T1000 (cell line): Measurements from ENCODE around the gene TPBGL.
"Not testable (repeated sequence)": the region's sequence is repeated elsewhere in the genome, so short reads cannot be mapped to it uniquely, and the experiment has no call there.

Experiments used
- DNase-seq: peaks from one replicate; lab custom pipeline; 2025; ENCODE audit warnings: mixed read lengths; lab: John Stamatoyannopoulos, UW

TPBGL gene

DNA sequence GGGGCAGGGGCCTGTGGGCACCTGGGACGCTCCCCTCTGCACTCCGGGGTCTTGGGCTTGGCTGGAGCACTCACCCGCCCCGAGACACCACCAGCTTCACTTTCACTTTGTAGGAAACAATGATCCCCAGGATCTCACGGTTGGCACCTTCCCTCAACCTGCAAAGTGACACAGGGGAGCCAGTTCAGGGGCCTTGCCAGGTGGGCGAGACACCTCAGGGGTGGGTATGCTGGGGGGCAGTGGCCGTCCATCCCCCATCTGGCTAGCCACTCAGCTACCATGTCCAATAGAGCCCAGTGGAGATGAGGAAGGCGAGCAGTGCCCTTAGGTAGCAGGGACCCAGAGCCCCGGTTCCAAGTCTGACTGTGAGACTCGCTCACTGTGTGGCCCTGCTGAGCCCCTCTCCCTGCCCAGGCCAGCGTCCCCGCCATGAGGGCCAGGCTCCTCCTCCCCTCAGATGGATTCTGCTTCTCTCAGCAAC, 32.3 kb downstream of the TPBGL start:
- no peak for DNase-seq

DNA sequence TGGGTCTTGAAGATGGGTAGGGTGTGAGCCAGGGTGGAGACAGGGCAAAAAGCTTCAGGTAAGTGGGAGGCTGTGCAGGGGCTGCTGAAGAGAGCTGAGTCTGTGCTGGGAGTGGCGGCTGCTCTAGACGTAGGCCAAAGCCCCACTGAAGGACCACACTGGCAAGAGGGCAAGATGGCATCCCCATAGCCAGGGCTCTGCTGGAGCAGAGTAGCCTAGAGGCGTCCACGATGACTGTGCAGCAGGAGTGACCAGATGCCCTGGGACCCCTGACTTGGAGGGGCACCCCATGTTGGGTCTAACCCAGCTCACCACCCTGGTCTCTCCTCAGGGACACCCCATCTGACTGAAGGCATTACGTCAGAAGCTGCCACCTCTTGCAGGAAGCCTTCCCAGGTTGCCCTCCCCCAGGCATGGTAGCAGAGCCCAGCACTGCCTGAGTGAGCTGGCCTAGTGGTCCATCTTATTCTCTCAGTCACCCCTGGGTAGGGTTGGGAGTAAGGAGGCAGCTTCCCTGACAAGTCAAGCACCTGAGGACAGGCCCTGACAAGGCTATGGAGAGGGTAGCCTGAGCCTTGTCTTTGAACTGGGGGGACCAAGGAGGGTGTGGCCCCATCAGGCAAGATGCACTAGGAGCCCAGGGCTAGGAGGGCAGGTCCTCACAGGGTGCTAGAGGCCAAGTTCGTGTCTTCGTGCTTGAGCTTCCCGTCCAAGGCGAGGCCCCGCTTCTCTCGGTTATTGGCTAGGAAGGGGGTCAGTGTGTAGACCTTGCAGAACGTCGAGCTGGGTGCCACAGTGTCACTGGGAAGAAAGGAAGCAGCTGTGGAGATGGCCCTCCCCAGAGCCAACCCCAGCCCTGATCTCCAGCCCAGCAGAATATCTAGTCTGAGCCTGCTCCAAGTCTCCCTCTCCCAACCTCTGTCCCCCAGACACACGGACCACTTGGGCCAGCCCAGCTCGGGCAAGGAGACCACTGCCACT, 33.1 kb downstream of the TPBGL start:
- no peak for DNase-seq

DNA sequence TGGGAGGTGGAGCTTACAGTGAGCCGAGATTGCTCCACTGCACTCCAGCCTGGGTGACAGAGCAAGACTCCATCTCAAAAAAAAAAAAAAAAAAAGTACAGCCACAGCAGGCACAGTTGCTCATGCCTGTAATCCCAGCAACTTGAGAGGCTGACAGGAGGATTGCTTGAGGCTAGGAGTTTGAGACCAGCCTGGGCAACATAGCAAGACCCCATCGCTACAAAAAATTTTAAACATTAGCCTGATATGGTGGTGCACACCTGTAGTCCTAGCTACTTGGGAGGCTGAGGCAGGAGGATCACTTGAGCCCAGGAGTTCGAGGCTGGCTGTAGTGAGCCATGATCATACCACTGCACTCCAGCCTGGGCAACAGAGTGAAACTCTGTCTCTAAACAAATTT, 34.1 kb downstream of the TPBGL start:
- DNase-seq = not testable (repeated sequence)

DNA sequence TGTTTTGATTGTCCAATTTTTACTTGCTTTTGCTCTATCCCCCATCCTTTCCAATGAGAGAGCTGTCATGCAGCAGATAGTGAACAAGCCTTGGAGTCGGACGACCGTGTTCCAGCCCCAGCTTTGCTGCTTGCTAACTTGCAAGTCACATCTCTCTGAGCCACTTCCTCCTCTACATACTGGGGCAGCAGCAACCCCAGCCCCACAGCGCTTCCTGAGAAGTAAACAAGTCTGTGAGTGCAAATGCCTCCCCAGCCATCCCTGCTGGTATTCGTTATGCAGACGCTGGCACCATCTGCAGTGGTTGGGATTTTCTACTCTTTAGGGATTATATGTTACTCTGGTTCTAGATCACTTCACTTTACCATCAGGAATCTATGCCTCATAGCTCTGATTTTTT, 35.0 kb downstream of the TPBGL start:
- DNase-seq = no peak

DNA sequence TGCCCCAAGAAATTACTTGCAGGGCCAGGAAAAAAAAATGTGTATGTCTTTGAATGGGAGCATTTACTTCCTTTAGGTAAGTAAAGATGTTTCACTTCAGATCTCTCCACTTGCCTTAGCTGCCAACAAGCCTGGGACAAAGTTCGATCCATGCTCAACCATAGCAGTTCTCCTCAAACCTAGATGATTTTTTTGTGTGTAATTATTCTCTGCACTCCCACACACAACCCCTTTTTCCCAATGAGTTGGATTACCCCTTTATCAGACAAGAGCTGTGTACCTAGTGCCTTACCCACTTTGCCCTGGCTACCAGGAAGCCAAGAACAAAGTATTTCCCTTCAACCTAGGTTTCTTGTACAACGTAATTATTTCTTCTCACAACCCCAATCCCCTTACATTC, 35.6 kb downstream of the TPBGL start:
- DNase-seq = no peak

DNA sequence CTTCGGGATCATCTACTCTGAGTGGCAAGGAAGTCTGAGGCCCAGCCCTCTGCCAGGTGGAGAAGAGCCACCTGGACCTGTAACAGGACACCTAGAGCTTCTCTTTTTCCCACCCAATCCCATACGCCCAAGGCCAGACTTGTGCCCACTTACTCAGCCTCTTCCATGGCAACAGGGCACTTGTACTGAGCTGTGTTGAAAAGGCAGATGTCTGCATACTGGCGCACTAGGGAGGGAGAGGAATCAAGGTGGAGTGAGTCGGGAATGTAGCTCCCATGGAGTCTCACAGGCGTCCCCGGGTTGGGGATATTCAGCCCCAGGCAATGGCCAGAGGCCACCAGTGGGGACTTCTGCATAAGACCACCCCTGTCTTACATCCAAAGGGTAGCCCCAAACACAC, 36.1 kb downstream of the TPBGL start:
- no peak for DNase-seq

DNA sequence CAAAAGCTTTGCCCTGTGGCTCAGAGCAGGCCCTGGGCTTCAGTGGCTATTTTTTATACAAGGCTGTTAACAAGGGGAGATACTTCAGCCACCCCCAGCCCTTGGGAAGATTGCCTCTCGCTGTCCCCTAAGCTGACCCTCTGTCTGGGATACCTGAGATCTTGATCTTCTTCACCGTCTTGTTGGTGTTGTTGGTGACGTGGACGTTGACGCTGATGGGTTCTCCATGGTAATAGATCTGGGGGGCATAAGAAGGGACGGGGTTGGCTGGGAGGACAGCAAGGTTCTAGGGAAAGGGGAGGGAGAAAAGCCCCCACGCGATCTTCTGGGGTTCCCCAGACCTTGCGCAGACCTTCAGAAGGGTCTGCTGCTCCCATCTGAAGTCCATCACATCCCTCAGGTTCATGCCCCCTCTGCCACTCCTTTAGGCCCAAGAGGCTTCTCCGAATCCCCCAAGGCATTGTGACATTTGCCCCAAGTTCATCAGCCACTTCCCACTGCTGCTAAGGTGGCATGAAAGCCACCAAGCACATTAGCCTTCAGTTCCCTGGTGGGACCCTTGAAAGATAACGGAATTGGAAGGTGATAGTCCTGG, 36.7 kb downstream of the TPBGL start:
- DNase-seq = no peak

DNA sequence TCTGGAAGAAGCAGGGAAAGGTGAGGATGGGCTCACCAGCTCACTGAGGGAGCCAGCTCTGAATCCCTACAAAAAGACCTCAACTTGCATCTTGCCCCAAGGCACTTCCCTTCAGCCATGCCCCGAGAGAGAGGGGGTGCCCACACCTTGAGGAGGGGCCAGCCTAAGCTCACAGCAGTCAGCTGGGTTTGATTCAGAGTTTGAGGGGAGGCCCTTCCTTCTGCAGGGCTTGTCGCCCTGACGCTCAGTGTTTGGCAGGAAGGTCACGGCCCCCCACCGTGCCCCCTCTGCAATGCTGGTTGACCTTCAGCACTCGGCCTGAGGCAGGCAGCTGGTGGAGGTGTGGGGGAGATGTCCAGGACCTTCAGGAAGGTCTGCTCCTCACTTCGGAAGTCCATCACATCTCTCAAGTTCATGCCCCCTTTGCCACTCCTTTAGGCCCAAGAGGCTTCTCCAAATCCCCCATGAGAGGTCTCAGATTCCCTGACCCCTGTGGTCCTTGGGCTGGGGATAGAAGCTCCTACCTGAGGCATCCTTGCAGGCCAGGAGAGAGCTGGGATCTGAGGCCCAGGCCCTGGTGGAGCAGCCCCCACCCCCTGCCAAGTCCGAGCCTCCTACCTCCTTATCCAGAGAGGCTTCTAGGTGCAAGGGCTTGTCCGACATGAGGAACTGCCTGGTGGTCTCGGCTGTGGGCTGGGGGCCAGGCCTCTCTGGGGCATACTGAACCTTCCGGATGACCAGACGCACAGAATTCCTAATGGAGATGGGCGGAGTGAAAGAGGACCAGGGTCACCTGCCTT, 37.6 kb downstream of the TPBGL start:
- DNase-seq = no peak

DNA sequence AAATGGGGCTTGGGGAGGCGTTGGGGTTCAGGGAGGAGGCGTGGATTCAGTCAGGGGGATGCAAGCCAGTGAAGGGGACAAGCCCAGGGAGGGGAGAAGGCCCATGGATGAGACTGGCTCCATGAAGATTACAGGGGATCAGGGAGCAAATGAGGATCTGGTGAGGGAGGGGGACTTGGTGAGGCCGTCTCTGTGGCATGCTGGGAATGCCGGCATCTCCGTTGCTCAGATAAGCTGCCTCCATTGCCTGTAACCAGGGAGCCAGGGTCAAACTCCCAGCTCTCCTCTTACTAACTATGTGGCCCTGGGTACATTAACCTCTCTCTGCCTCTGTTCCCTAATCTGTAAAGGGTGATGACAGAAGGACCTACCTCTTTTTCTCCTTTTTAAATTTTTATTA, 38.7 kb downstream of the TPBGL start:
- no peak for DNase-seq

DNA sequence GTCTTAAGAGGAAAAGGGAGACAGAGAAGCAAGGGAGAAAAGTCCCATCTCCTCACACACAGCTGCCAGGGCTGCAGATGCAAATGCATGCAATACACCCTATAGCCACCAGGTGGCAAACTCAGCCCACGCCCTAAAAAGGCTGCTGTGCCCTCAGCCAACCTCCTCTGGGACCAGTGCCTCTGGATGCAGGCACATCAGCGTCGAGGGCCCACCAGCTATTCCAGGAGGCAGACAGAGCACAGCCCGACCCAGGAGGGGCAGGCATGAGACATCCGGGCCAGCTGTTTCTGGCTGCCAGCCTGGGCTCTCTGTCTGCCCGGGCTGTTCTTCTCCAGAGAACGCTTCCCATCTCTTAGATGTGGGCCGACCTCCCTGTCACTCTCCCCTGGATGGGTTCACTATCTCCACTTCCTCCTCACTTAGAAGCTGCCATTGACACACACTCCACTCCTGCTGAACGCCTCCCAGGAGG, 39.7 kb downstream of the TPBGL start:
- DNase-seq = peak; percentile 9

DNA sequence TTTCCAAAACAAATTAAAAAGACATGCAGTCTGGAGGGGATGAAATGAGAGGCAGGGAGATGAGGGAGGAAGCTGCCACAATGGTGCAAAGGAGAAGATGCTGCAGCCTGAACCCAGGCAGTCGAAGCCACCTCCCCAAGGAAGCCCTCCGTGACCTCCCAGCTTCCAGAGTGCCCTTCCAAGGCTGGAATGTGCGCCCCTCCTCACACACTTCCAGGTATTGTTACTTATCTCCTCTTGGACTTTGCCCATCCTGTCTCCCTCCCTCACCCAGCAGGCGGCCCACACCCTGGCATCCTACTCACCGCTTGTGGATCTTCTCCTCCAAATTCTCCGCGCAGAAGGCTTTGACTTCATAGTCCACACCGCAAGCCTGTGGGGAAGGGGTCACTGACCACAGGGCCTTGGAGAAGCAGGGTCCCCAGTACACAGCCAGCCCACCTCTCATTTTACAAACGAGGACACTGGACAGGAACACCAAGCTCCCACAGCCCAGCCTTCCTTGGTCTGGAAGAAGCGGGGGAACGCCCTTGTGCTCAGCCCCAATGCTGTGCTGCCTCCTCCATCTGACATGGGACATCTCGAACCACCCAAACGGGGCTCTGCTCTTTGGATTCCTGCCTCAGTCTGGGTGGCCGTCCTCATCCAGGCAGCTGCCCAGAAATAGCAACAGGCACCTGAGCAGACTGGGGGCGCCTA, 40.3 kb downstream of the TPBGL start:
- DNase-seq = no peak

DNA sequence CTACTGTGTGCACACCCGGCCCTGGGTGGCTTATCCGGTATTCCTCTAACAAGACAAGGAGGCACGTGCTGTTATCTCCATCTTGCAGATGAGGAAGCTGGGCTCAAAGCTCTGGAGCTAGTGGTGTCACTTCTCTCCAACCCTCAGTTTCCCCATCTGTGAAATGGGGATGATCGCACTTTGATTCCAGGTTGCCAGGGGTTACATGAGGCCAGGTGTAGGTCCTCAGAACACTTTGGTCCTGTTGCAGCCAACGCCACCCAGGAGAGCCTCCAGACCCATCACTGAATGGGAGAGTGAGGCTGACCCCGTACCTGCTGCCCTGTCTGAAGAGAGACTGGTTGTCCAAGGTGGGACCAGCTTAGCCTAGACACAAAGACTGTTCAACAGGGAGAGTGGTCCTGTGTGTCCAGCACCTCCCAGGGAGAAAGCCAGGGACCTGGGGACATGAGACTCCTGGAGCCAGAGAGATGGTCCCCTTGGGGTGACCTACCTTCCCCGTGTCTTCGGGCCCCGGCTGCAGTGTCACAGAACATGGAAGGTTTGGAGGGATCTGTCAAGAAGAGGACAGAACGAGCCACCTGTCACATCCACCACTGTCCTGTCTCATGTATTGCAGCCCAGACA, 41.0 kb downstream of the TPBGL start:
- no peak for DNase-seq

DNA sequence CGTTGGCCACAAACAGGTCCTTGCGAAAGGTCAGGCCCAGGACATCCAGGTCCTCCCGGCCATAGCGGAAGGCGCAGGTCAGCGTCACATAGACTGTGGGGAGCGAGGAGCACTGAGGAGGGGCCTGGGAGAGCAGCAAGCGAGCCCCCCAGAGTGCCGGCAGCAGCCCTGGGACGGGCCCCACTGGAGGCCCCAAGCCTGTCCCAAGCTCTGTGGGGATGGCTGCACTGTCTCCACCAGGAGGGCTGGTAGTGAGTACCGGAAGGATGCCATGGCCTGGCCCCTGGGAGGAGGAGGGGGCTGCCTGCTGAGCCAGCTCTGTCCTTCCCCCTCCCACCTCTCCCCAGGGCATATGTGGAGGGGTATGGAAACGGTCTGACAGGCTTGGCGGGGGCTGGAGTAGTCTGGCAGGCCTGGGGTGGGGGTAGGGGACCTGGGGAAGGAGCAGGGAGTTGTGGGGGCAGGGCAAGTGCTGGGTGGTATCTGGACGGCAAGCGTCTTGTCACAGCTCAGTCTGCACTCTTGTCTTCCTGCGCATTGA, 42.9 kb downstream of the TPBGL start:
- DNase-seq = no peak

DNA sequence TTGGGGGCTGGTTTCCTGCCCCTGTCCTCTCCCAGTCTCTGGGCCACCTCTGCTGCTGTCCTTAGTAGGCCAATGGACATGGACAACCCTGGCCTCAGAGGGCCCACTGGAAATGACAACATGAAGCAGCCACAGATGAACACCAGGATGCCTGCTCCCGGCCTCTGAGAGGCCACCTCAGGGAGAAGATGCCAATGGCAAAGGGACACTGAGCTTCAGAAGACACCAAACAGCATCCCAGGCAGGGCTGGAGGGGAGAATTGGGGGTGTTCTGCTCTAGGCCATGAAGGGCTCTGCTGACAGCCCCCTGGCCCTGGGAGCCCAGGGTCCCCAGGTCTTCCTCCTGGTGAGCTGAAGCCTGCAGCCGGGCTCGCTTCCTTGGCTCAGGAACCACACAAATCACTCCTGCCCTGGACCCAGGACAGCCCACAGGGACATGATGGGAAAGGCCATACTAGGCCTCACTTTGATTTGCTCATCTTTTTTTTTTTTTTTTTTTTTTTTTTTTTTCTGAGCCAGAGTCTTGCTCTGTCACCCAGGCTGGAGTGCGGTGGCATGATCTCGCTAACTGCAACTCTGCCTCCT, 45.3 kb downstream of the TPBGL start:
- no peak for DNase-seq

DNA sequence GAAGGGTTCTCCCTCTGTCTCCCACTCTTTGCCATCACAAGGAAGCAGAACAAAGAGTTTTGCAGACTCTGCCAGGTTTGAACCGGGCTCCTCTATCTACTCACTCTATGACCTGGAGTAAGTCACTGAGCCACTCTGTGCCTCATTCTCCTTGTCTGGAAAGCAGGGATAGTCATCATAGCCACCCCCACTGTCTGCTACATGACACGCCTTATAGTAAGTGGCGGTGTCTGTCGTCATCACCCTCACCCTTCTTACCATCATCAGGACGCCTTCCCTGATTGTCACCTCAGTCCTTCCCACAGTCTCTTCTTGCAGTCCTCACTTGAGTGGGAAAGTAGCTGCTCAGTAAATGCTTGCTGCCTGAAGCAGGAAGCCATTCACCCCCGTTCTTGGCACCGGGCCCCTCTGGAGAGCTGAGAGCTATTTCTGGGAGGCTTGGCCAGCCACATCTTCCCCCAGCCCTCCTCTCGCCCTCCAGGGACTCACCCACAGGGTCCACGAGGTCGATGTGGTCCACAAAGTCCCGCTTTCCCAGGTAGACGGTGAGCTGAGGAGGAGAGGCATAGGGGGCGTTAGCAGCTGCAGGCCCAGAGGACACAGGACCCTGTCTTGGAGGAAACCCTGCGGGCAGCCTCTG, 46.4 kb downstream of the TPBGL start:
- DNase-seq = no peak

DNA sequence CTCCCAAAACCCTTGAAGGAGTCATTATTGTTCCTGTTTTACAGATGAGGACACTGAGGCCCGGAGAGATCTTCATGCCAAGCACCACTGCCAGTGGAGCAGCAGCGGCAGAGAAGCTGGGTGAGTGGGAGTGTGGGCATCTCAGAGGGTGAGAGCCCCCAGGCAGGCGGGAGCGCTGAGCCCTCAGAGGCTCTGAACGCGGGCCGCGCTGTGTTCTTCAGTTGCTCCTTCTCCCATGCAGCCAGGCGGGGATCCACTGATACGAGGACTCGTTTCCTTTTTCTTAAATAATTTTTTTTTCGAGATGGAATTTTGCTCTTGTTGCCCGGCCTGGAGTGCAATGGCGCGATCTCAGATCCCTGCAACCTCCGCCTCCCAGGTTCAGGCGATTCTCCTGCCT, 47.0 kb downstream of the TPBGL start:
- no peak for DNase-seq

DNA sequence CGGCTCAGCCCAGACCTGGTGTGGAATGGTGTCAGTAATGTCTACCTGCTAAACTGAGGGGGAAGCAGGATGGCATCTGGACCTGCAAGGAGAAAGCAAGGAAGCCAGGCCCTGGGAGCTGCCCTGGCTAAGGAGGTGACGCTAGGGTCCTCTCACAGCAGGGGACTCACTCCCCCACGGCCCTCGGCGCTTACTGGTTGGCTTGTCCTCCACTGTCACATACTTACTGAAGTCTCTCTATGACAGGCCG, 48.9 kb downstream of the TPBGL start:
- DNase-seq = no peak

DNA sequence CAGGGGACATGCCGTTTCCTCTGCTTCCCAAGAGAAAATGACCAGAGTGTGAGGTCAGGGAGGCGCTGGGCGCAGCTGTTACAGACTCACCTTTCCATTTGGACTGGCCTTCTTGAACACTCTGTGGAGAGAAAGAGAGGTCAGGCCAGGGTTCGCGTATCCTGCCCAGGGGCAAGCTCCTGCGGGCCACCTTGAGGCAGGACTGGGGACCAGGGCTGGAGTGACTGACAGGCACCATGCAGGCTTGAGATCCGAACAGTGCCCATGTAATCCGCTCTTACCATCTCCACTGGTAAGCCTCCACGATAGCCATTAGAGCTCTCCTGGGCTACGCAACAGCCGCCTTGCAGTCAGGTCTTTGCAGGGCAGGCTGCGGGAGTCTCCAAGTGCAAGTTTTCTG, 49.3 kb downstream of the TPBGL start:
- DNase-seq = no peak

DNA sequence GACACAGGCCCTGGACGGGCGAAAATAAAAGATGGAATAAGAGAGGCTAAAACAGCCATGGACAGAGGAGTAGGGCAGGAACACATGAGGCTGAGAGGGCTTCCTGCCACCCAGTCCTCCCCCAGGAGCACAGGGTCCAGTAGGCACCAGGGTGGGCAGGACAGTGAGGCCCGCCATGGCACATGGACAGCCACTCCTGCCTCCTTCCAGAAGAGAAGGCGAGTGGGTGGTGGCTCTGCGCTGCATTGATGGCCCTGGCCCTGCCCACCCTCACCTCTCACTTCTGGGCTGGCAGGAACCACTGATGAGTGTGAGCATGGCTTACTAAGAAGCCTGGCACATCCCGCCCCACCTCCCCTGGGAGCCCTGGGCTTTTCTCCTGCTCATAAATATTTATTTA, 51.2 kb downstream of the TPBGL start:
- no peak for DNase-seq

DNA sequence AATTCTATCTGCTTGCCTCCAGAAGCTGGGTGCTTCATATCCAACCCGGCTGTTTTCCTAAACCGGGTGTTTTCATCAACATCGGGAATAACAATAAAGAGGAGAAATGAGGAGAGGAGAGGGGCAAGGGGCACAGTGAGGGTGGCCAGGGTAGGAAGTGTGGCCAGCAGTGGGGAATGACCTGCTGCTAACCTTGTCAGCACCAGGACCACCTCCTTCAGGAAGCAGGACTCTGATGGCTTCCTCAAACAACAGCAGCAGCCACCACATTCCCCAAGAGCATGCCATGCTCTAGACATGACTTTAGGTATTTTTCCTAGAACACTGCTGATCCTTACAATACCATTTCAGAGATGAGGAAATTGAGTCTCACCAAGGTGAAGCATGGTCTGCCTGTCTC, 52.4 kb downstream of the TPBGL start:
- no peak for DNase-seq
